SU-DHL-6 (cell line): ENCODE measurements around the gene LRRC73.

Experiments used
- CTCF ChIP-seq: fragments of 200-600 bp; sonication (generic); IDR thresholded peaks from one replicate; pipeline ENCODE4 v1.5.1; 2017; ENCODE audit warnings: antibody characterized with exemption, mild to moderate bottlenecking, low read length, moderate library complexity; ENCODE audit not compliant: insufficient read depth, poor library complexity, severe bottlenecking
- EZH2phosphoT487 ChIP-seq: fragments of 200-600 bp; sonication (generic), shearing (Covaris generic); conservative IDR thresholded peaks from 2 replicates; pipeline ENCODE4 v1.6.1; 2018; ENCODE audit warnings: mild to moderate bottlenecking, antibody characterized with exemption, low read length, moderate library complexity, mixed read lengths

- TF ChIP-seq CTCF (no peak), EZH2phosphoT487 (no peak)
Measured at GRCh38 chr6:43541774-43542471, 31.8 kb upstream of the LRRC73 start.
